TTC549 (cell line): ENCODE results near the gene SLCO1A2.

Experiments
- FAIRE-seq: peaks from 2 replicates; lab custom pipeline; 2012; peaks lifted over from hg19 to GRCh38; lab: Jason Lieb, UNC

The SLCO1A2 gene

GRCh38 chr12:21324551-21324950, 10.2 kb downstream of the SLCO1A2 start:
- no peak for FAIRE-seq

GRCh38 chr12:21323736-21324135, 11.0 kb downstream of the SLCO1A2 start:
- FAIRE-seq = no peak

GRCh38 chr12:21308785-21309184, 25.9 kb downstream of the SLCO1A2 start:
- no peak for FAIRE-seq

DNA sequence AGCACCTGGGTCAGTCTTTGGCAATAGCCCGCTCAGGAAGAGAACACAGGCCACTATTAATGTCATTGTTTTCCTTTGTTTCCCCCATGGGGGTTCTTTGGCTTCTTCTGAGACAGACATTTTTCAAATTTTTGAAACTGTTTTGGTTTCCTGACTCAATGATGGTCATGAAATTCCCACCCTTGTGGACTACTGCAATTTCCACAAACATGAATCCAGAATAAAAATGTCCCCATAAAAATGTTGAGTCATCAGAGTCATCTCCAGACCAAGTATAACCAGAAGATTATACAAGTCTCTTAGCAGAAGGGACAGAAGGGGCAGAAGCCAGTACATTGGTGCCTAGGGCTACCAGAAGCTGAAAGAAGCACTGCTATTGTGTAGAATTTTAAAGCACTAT, 29.1 kb downstream of the SLCO1A2 start:
- FAIRE-seq = no peak

DNA sequence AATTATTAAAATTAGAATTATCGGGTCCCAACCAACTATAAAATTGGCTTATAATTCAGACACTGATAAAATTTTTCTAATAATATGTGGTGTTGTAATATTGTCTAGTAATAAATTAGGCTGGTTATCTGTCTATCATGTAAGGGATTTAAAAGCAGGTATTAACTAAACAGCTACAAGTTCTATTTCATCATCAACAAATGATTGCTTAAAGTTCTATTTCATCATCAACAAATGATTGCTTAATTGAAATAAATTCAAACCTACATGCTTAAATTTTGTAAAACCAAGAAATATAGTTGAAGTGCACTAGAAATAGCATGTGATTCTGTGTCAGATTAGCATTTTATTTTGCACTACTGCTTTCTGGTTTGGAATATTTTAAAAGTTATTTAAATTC, 34.1 kb downstream of the SLCO1A2 start:
- no peak for FAIRE-seq

- no peak for FAIRE-seq
Observed at GRCh38 chr12:21296751-21297406, 37.8 kb downstream of the SLCO1A2 start.

GRCh38 chr12:21296348-21296747, 38.4 kb downstream of the SLCO1A2 start:
- no peak for FAIRE-seq

GRCh38 chr12:21294176-21294575, 40.5 kb downstream of the SLCO1A2 start:
- FAIRE-seq = no peak

DNA sequence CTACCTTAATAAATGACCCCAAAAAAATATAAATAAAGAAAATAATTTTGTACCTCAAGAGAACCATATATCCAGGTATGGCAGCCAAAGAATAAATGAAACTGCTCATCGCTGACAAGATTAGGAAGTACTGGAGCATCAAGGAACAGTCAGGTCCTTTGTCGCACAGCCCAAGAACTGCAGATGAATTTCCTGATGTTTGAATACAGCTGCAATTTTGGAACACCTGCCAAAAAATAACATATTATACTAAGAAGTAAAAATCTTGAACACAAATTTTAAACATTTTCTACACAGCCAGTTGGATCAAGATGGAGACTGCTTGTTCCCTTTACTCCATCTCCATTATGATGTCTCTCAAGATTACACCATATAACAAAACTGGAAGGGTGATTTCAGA, 42.6 kb downstream of the SLCO1A2 start:
- no peak for FAIRE-seq

GRCh38 chr12:21289698-21290097, 45.0 kb downstream of the SLCO1A2 start:
- FAIRE-seq = no peak

- FAIRE-seq = no peak
Observed at GRCh38 chr12:21276826-21277225, 57.9 kb downstream of the SLCO1A2 start.

DNA sequence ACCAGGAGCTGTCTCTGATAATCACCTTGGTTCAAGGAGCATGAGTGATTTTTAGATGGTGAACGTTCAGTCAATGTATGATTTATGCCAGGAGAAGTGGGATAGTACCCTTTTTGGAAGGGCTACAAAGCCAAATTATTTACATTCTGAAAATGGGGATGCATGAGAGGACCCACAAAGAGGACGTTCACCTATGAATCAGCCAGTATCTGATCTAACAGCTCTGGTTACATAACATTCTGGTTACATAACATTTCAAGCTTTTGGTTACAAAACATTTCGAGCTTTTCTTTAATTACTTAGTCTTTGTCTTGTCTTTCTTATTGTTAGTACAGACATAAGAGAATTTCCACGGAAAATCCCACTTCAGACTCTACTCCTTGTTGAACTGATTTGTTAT, 68.8 kb downstream of the SLCO1A2 start:
- FAIRE-seq = no peak

DNA sequence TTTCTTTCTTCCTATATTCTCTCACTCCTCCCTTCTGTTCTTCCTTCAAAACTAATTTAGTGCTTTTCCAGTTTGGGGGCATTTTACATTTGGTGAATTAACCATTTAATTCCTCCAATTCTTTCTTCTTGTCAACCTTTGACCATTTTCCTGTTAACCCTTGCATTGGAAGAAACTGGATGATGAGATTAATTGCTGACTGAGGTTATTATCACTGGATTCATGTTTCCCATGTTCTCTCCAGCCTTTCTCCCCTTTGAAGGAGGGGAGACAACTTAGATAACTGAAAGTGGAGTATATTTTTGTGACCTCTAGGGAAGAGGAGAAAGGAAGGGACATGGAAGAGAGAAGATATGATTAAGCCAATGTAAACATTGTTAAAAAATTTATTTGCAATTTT, 70.5 kb downstream of the SLCO1A2 start:
- FAIRE-seq = no peak

DNA sequence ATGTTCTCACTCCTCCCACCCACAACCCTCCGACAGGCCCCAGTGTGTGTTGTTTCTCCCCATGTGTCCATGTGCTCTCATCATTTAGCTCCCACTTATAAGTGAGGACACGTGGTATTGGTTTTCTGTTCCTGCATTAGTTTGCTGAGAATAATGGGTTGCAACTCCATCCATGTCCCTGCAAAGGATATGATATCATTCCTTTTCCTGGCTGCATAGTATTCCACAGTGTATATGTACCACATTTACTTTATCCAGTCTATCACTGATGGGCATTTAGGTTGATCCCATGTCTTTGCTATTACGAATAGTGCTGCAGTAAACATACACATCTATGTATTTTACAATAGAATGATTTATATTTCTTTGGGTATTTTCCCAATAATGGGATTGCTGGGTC, 77.5 kb downstream of the SLCO1A2 start:
- no peak for FAIRE-seq

DNA sequence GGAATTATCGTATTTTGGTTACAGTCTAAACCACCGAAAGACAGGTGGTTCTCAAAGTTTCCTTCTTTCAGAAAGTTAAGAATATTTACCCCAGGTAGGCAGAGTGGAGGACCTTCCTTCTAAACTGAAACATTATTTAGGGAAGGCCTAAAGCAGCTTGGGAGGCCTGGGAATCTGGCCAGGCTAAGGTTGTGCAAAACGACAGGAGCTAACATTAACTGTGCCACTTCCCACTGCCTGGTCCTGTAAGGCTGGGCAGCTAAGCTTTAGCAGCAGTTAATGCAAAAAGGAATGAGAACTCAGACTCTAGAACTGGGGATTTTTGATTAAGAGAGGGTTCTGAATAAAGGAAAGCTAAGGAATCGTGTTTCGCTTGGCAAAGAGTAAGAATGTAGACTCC, 82.6 kb downstream of the SLCO1A2 start:
- FAIRE-seq = no peak

GRCh38 chr12:21248679-21249078, 86.0 kb downstream of the SLCO1A2 start:
- no peak for FAIRE-seq

DNA sequence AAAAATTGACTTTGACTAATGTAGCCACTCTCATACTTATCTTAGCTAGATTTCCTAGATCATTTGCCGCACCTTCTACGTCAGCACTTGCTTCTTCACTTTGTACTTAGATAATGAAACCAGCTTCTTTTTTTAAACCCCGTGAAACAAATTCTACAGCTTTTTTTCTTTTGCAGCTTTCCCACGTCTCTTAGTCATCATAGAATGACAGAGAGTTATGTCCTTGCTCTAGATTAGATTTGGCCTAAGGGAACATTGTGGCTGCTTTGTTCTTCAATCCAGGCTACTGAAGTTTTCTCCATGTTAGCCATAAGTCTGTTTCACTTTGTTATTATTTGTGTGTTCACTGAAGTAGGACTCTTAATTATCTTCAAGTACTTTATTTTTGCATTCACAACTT, 94.9 kb downstream of the SLCO1A2 start:
- FAIRE-seq = no peak

GRCh38 chr12:21234395-21234794, 100.3 kb downstream of the SLCO1A2 start:
- FAIRE-seq = no peak

- FAIRE-seq = no peak
Observed at GRCh38 chr12:21223930-21224329, 110.8 kb downstream of the SLCO1A2 start.

DNA sequence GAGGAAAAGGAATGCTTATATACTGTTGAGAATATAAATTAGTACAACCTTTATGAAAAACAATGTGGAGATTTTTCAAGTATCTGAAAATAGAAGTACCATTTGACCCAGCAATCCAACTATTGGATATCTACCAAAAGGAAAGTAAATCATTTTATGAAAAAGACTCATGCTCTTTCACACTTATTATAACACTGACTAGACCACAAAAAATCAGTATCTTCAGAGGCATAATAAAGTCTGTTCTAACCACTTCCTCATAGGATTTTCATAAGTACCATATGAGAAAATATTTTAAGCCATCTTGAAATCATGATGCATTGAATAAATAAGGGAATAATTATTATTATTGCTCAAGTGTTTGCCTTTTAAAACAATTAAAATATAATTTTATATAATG, 112.9 kb downstream of the SLCO1A2 start:
- FAIRE-seq = no peak

DNA sequence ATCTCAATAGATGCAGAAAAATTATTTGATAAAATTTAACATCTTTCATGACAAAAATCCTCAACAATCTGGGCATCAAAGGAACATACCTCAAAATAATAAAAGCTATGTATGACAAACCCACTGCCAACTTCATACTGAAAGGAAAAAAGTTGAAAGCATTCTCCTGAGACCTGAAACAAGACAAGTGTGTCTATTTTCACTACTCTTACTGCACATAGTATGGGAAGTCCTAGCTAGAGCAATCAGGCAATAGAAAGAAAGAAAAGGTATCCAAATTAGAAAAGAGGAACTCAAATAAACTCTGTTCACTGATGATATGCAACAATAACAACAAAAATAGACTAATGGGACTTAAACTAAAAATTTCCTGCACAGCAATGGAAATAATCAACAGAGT, 113.6 kb downstream of the SLCO1A2 start:
- no peak for FAIRE-seq

GRCh38 chr12:21220266-21220665, 114.5 kb downstream of the SLCO1A2 start:
- FAIRE-seq = no peak

DNA sequence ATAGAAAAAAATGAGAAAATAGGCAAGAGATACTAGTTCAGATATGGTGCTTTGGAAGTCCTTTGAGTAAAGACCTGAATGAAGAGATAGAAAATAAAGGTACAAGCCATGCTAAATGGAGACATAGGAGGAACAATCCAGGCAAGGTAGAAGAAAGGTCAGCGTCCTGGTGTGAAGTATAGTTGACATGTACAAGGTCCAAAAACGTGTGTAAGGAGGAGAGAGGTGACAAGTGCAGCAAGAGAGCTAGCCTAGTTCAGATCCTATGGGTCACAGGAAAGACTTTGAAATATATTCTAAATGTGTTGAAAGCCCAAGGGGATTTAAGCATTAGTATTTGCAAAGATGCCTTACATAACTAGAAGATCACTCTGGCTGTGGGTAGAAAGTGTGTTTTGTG, 115.5 kb downstream of the SLCO1A2 start:
- FAIRE-seq = no peak
